DOHH2 (cell line): ENCODE data around the gene MEGF11.
A peak's percentile ranks its signal among the peaks of the same experiment; 100 is the strongest.

Experiments used
- H3F3A ChIP-seq: fragments of 200-600 bp; sonication (generic), shearing (Covaris generic); 2 replicates; pipeline ENCODE4 v1.6.0; 2016; ENCODE audit warnings: antibody characterized with exemption, mild to moderate bottlenecking; ENCODE audit not compliant: control insufficient read depth, insufficient read depth
- H3K27ac ChIP-seq: fragments of 200-600 bp; sonication (generic); 2 replicates; pipeline ENCODE4 v1.5.1; 2014; ENCODE audit warnings: low read depth, mild to moderate bottlenecking, low read length, moderate library complexity
- H3K27me3 ChIP-seq: fragments of 200-600 bp; sonication (generic); 2 replicates; pipeline ENCODE4 v1.6.1; 2014; ENCODE audit warnings: mild to moderate bottlenecking, low read length, mixed read lengths; ENCODE audit not compliant: control insufficient read depth
- H3K36me3 ChIP-seq: fragments of 200-600 bp; sonication (generic); 2 replicates; pipeline ENCODE4 v1.6.1; 2014; ENCODE audit warnings: mild to moderate bottlenecking, low read length, moderate library complexity, mixed read lengths; ENCODE audit not compliant: control insufficient read depth
- H3K4me1 ChIP-seq: fragments of 200-600 bp; sonication (generic); 2 replicates; pipeline ENCODE4 v1.6.1; 2014; ENCODE audit warnings: mild to moderate bottlenecking, low read length, mixed read lengths; ENCODE audit not compliant: control insufficient read depth
- H3K4me2 ChIP-seq: fragments of 200-600 bp; sonication (generic); 2 replicates; pipeline ENCODE4 v1.6.0; 2014; ENCODE audit warnings: mild to moderate bottlenecking, low read length, moderate library complexity
- H3K4me3 ChIP-seq: fragments of 200-600 bp; sonication (generic); 2 replicates; pipeline ENCODE4 v1.5.1; 2014; ENCODE audit warnings: mild to moderate bottlenecking, low read length, mixed read lengths
- H3K79me2 ChIP-seq: fragments of 200-600 bp; sonication (generic); 2 replicates; pipeline ENCODE4 v1.6.1; 2014; ENCODE audit warnings: mild to moderate bottlenecking, low read length, mixed read lengths; ENCODE audit not compliant: control insufficient read depth
- H3K9me2 ChIP-seq: fragments of 200-600 bp; sonication (generic); replicated peaks from 2 replicates; pipeline ENCODE4 v1.6.1; 2014; ENCODE audit warnings: mild to moderate bottlenecking, low read length, mixed read lengths; ENCODE audit not compliant: control insufficient read depth
- H3K9me3 ChIP-seq: fragments of 200-600 bp; sonication (generic); 2 replicates; pipeline ENCODE4 v1.6.1; 2014; ENCODE audit warnings: antibody characterized with exemption, low read length, mixed read lengths; ENCODE audit not compliant: control insufficient read depth, insufficient read depth
- H4K20me1 ChIP-seq: fragments of 200-600 bp; sonication (generic); 2 replicates; pipeline ENCODE4 v1.6.0; 2014; ENCODE audit warnings: low read depth, mild to moderate bottlenecking, antibody characterized with exemption, low read length, moderate library complexity; ENCODE audit not compliant: control insufficient read depth, insufficient read depth
- EZH2phosphoT487 ChIP-seq: fragments of 200-600 bp; sonication (generic); IDR thresholded peaks from 2 replicates; pipeline ENCODE4 v1.6.1; 2017; ENCODE audit warnings: borderline replicate concordance, mild to moderate bottlenecking, antibody characterized with exemption, low read length, moderate library complexity, mixed read lengths
- TF ChIP-seq, protein P1 (sequence below): fragments of 200-600 bp; sonication (generic); IDR thresholded peaks from one replicate; pipeline ENCODE4 v1.5.1; 2014; ENCODE audit warnings: antibody characterized with exemption, mild to moderate bottlenecking, low read depth, low read length; ENCODE audit not compliant: poor library complexity, severe bottlenecking

MEGF11 gene

DNA sequence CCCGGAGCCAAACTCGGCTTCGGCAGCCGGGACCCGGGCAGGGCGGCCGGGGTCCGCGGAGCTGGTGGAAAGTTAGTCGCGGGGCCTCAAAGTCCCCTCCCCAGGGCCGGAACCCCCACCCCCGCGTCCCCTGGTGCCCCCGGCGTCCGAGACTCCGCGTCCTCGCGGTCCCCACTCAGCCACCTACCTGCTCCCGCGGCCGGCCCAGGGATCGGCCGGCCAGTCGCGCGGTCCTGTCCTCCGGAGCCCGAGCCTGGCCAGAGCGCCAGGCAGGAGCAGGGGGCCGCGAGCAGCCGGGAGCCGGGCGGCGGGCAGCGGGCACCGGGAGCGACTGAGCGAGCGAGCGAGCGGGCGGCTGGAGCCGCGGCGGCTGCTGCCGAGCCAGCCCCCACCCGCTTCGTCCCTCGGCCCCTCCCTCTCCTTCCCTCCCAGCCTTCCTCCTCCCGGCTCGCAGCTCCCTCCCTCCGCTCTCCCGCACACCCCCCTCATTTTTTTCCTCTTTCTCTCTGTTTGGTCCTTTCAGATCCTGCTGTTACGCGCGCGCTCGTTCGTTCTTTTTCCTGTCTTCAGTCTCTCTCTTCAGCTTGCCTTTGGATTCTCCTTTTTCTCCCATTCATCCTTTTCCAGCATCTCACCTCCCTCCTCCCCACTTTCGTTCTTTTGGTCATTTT is at the start of gene MEGF11:
MEGF11 (minus strand) TSS at position 333 of the 671 bp plus-strand sequence. CDS start 125,347 bp downstream, outside the sequence.
- Histone ChIP-seq H3K36me3 (peaks cover 31% of the 10 kb centered on the region), H3K4me1 (peaks cover 44% of the 10 kb centered on the region), H3F3A (peaks cover 13% of the 10 kb centered on the region), H3K4me3 (peak within 1 kb of the TSS; percentile 92), H3K9me2 (no peaks in the 10 kb centered on the region), H3K9me3 (no peaks in the 10 kb centered on the region), H3K27me3 (peaks cover 24% of the 10 kb centered on the region), H4K20me1 (0 out of 2 replicates have a peak, but pooled peaks cover 3% of the 10 kb centered on the region), H3K4me2 (peak within 1 kb of the TSS; percentile 92), H3K79me2 (peaks cover 55% of the 10 kb centered on the region), H3K27ac (peak within 1 kb of the TSS; percentile 43)
- no peak for TF ChIP-seq EZH2phosphoT487
- TF ChIP-seq, protein P1, sequence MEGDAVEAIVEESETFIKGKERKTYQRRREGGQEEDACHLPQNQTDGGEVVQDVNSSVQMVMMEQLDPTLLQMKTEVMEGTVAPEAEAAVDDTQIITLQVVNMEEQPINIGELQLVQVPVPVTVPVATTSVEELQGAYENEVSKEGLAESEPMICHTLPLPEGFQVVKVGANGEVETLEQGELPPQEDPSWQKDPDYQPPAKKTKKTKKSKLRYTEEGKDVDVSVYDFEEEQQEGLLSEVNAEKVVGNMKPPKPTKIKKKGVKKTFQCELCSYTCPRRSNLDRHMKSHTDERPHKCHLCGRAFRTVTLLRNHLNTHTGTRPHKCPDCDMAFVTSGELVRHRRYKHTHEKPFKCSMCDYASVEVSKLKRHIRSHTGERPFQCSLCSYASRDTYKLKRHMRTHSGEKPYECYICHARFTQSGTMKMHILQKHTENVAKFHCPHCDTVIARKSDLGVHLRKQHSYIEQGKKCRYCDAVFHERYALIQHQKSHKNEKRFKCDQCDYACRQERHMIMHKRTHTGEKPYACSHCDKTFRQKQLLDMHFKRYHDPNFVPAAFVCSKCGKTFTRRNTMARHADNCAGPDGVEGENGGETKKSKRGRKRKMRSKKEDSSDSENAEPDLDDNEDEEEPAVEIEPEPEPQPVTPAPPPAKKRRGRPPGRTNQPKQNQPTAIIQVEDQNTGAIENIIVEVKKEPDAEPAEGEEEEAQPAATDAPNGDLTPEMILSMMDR, result no peak

DNA sequence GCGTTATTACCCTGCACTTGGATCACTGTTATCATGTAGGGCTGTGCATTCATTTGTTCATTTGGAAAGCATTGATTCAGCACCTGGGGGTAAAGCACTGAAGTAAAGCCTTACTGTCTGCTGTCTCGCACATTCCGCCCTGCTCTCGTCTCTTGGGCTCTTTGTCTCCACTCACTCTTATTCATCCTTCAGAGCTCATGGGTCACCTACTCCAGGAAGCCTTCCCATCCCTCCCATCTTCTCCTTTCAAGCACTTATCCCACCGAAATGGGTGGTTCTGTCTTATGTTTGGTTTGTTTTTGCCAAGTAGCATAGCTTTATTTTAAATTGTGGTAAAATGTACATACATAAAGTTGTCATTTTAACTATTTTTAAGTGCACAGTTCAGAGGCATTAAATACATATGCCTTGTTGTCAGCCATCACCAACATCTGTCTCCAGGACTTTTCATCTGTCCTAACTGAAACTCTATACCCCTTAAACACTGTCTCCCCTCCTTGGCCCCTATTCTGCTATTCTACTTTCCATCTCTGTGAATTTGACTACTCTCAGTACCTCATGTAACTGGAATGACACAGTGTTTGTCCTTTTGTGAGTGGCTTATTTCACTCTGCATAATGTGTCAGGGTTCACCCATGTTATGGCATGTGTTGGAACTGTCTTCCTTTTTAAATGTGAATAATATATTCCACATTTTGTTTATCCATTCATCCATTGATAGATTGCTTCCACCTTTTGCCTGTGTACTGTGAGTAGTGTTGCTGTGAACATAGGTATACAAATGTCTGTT is 49.1 kb upstream of the MEGF11 start:
- Histone ChIP-seq H4K20me1 (no peaks in the 10 kb centered on the region), H3K9me3 (no peaks in the 10 kb centered on the region), H3K4me3 (no peak overlapping the region), H3F3A (peaks cover 7% of the 10 kb centered on the region; the same call in 1 of the 2 replicates), H3K27me3 (no peaks in the 10 kb centered on the region), H3K27ac (no peak overlapping the region), H3K9me2 (no peaks in the 10 kb centered on the region), H3K36me3 (peaks cover 50% of the 10 kb centered on the region), H3K79me2 (peaks cover 8% of the 10 kb centered on the region), H3K4me1 (no peaks in the 10 kb centered on the region), H3K4me2 (no peak overlapping the region)
- TF ChIP-seq, protein P1, result no peak
- no peak for TF ChIP-seq EZH2phosphoT487

DNA sequence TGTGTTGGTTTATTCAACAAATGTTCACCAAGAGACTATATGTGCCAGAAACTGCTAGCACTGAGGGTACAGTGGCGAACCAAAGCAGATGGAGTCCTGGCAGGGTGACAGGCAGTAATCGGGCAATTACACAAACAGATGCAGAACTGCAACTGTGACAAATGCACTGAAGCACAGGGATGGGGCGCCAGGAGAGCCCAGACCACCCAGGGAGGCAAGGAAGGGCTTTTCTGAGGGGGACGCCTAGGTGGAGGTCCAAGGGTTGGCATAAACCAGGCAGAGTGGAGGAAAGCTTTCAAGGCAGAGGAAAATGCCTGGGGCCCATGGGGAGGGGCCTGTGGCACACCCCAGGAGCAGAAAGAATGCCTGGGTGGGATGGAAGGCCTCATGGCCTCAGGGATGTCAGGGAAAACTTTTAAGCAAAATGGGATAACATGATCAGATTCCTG is 45.3 kb upstream of the MEGF11 start:
- no peaks in the 10 kb centered on the region for H3K9me2 ChIP-seq
- H3K4me3 ChIP-seq, result no peak overlapping the region
- H3K27me3 ChIP-seq, result no peaks in the 10 kb centered on the region
- no peaks in the 10 kb centered on the region for H4K20me1 ChIP-seq
- H3K9me3 ChIP-seq, result no peaks in the 10 kb centered on the region
- TF ChIP-seq, protein P1, result no peak
- no peak for TF ChIP-seq EZH2phosphoT487
- no peak overlapping the region for H3K4me2 ChIP-seq
- peaks cover 64% of the 10 kb centered on the region for H3K36me3 ChIP-seq
- H3K27ac ChIP-seq, result no peak overlapping the region
- H3F3A ChIP-seq, result peaks cover 17% of the 10 kb centered on the region
- H3K4me1 ChIP-seq, result peaks cover 30% of the 10 kb centered on the region
- peaks cover 45% of the 10 kb centered on the region for H3K79me2 ChIP-seq
